ENCODE measurements around the gene CCDC92.
"Not testable (repeated sequence)": the region's sequence is repeated elsewhere in the genome, so short reads cannot be mapped to it uniquely, and the experiment has no call there.

Gene CCDC92

DNA sequence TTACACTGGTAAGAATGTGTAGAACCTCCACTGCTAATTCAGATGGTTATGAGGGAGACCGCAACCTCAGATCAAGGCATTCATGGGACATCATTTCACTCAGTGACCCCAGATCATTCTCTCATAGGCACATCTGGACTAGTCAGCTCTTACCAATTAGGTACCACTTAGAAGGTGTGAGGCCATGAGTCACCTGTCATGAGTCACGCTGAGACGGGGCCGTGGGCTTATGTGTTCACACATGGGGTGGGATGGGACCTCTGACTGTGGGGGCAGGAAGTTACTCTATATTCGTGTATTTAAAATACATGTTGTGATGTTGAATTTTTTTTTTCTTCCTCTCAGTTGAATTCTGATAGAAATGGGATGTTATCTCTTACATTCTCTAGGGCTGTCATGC is 55.9 kb downstream of the CCDC92 start:
- H3K27ac ChIP-seq: no peak overlapping the region
- no peak overlapping the region for H3K4me3 ChIP-seq
- DNase-seq (ENCODE audit: low spot score): no peak
- TF ChIP-seq, protein P1, sequence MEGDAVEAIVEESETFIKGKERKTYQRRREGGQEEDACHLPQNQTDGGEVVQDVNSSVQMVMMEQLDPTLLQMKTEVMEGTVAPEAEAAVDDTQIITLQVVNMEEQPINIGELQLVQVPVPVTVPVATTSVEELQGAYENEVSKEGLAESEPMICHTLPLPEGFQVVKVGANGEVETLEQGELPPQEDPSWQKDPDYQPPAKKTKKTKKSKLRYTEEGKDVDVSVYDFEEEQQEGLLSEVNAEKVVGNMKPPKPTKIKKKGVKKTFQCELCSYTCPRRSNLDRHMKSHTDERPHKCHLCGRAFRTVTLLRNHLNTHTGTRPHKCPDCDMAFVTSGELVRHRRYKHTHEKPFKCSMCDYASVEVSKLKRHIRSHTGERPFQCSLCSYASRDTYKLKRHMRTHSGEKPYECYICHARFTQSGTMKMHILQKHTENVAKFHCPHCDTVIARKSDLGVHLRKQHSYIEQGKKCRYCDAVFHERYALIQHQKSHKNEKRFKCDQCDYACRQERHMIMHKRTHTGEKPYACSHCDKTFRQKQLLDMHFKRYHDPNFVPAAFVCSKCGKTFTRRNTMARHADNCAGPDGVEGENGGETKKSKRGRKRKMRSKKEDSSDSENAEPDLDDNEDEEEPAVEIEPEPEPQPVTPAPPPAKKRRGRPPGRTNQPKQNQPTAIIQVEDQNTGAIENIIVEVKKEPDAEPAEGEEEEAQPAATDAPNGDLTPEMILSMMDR (IDR thresholded peaks at IDR 0.05): no peak

- H3K27ac ChIP-seq: no peak overlapping the region
- H3K4me3 ChIP-seq: no peak overlapping the region
- DNase-seq (ENCODE audit: low spot score): no peak
- TF ChIP-seq, protein P1 (IDR thresholded peaks at IDR 0.05): no peak
These were observed 57.8 kb downstream of the CCDC92 start for GRCh38 chr12:123914726-123915333.

DNA sequence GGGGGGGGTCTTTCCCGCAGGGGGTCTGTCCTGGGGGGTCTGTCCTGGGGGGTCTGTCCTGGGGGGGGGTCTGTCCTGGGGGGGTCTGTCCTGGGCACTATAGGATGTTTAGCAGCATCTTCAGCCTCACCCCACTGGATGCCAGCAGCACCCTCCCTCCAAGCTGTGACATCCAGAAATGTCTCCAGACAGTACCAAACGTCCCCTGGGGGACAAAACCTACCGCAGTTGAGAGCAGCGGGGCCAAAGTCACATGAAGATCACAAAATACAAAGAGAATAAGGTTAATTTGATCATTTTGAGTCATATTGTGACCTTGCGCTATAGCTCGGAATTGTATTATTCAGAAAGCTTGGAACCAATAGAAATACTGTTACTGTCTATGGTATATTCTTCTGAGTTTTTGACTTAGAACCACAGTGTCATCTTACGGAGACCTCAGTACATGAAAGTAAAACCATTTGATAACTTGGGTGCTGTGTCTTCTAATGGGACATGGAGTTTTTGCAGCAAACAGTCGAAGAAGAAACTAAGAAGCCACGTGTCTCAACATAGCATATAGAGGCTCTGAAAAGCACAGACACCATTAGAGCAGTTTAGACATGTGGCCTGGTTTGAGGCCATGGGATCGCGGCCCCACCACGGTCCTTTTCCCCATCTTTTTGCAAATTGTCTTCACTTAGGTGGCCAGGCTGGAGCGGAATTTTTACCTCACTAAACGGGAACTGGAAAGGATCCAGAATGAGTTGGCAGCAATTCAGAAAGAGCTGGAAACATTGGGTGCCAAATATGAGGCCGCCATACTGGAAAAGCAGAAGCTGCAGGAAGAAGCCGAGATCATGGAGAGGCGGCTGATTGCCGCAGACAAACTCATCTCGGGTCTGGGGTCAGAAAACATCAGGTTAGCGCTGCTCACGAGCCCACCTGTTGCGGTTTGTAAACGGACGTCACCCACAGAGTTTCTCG is 59.9 kb downstream of the CCDC92 start:
- no peak overlapping the region for H3K4me3 ChIP-seq
- no peak for DNase-seq (ENCODE audit: low spot score)
- H3K27ac ChIP-seq: no peak overlapping the region
- TF ChIP-seq, protein P1 (IDR thresholded peaks at IDR 0.05): no peak

DNA sequence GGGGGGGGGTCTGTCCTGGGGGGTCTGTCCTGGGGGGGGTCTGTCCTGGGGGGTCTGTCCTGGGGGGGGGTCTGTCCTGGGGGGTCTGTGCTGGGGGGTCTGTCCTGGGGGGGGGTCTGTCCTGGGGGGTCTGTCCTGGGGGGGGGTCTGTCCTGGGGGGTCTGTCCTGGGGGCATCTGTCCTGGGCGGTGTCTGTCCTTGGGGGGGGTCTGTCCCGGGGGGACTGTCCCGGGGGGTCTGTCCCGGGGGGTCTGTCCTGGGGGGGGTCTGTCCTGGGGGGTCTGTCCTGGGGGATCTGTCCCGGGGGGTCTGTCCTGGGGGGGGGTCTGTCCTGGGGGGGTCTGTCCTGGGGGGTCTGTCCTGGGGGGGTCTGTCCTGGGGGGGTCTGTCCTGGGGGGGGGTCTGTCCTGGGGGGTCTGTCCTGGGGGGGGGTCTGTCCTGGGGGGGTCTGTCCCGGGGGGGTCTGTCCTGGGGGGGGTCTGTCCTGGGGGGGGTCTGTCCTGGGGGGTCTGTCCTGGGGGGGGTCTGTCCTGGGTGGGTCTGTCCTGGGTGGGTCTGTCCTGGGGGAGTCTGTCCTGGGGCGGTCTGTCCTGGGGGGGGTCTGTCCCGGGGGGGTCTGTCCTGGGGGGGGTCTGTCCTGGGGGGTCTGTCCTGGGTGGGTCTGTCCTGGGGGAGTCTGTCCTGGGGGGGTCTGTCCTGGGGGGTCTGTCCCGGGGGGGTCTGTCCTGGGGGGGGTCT is 60.8 kb downstream of the CCDC92 start:
- not testable (repeated sequence) for H3K4me3 ChIP-seq; H3K27ac ChIP-seq; DNase-seq (ENCODE audit: low spot score)

- no peak overlapping the region for H3K27ac ChIP-seq
- DNase-seq (ENCODE audit: low spot score): no peak
- no peak overlapping the region for H3K4me3 ChIP-seq
- TF ChIP-seq, protein P1 (IDR thresholded peaks at IDR 0.05): no peak
These were observed 61.9 kb downstream of the CCDC92 start for GRCh38 chr12:123910761-123911193.

DNA sequence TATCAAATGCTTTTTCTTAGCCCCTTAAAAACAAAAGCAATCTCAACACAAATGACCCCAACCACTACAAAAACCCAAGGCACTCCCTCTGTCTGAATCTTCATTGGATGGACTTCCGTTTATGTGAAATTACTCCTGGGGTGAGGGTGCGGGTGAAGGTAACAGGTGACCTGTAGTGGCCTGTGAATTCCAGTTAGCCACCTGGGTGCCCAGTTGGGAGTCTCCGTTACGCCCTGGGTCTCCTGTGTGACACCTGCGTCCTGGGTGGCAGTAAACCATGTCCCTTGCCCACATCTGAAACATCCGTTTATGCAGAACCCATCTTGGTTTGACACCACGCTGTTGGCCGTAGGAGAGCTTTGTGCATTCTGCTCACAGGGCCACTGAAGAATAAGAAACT is 62.6 kb downstream of the CCDC92 start:
- no peak overlapping the region for H3K27ac ChIP-seq
- H3K4me3 ChIP-seq: no peak overlapping the region
- DNase-seq (ENCODE audit: low spot score): no peak
- TF ChIP-seq, protein P1 (IDR thresholded peaks at IDR 0.05): no peak
